ENCODE results near the gene PEBP1.
A peak's percentile ranks its signal among the peaks of the same experiment; 100 is the strongest.
"Not testable (repeated sequence)": the region's sequence is repeated elsewhere in the genome, so short reads cannot be mapped to it uniquely, and the experiment has no call there.

PEBP1 gene

DNA sequence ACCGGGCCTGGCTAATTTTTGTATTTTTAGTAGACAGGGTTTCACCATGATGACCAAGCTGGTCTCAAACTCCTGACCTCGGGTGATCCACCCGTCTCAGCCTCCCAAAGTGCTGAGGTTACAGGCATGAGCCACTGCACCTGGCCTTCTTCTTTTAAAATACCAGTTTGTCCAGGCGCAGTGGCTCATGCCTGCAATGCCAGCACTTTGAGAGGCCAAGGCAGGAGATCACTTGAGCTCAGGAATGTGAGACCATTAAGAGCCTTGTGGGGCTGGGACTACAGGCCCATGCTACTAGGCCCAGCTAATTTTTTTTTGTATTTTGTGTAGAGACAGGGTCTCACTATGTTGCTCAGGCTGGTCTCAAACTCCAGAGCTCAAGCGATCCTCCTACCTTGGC is 8.1 kb upstream of the PEBP1 start:
- DNase-seq (ENCODE audit: low read depth), result no peak
- no peak overlapping the region for H3K4me3 ChIP-seq (replicated peaks; ENCODE audit: low read depth, low read length)
- TF ChIP-seq, protein P1, sequence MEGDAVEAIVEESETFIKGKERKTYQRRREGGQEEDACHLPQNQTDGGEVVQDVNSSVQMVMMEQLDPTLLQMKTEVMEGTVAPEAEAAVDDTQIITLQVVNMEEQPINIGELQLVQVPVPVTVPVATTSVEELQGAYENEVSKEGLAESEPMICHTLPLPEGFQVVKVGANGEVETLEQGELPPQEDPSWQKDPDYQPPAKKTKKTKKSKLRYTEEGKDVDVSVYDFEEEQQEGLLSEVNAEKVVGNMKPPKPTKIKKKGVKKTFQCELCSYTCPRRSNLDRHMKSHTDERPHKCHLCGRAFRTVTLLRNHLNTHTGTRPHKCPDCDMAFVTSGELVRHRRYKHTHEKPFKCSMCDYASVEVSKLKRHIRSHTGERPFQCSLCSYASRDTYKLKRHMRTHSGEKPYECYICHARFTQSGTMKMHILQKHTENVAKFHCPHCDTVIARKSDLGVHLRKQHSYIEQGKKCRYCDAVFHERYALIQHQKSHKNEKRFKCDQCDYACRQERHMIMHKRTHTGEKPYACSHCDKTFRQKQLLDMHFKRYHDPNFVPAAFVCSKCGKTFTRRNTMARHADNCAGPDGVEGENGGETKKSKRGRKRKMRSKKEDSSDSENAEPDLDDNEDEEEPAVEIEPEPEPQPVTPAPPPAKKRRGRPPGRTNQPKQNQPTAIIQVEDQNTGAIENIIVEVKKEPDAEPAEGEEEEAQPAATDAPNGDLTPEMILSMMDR (IDR thresholded peaks at IDR 0.05; ENCODE audit: low read length, missing control alignments), result no peak

DNA sequence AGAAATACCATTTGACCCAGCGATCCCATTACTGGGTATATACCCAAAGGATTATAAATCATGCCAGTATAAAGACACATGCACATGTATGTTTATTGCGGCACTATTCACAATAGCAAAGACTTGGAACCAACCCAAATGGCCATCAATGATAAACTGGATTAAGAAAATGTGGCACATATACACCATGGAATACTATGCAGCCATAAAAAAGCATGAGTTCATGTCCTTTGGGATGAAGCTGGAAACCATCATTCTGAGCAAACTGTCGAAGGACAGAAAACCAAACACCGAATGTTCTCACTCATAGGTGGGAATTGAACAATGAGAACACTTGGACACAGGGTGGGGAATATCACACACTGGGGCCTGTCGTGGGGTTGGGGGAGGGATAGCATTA is 6.5 kb upstream of the PEBP1 start:
- not testable (repeated sequence) for DNase-seq (ENCODE audit: low read depth); H3K4me3 ChIP-seq (replicated peaks; ENCODE audit: low read depth, low read length)

DNA sequence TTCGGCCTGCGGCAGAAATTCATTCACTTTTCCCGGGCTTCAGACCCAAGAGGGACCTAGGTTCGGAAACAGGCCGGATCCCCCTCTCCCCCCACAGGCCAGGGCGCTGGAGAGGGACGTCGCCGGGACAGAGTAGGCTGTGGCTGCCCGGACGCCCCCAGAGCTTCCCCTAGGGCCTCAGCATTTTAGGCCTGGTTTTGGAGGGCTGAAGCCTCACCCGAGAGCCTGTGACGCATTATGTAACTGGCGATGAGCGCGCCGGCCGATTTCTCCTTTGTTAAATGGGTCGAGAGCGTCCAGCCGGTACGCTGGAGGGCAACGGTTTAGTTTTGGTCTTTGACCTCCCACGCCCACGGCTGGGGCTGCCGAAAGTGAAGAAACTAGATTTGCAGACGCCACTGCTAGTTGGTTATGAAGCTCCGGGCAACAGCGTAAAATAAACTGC is 657 bp downstream of the PEBP1 start:
- TF ChIP-seq, protein P1 (IDR thresholded peaks at IDR 0.05; ENCODE audit: low read length, missing control alignments), result no peak
- DNase-seq (ENCODE audit: low read depth), result peak; percentile 44
- H3K4me3 ChIP-seq (replicated peaks; ENCODE audit: low read depth, low read length), result peak overlapping the region; percentile 82

- DNase-seq (ENCODE audit: low read depth), result no peak
- peak overlapping the region; percentile 82 for H3K4me3 ChIP-seq (replicated peaks; ENCODE audit: low read depth, low read length)
- TF ChIP-seq, protein P1 (IDR thresholded peaks at IDR 0.05; ENCODE audit: low read length, missing control alignments), result no peak
These were observed 1.3 kb downstream of the PEBP1 start for GRCh38 chr12:118137148-118137678.

DNA sequence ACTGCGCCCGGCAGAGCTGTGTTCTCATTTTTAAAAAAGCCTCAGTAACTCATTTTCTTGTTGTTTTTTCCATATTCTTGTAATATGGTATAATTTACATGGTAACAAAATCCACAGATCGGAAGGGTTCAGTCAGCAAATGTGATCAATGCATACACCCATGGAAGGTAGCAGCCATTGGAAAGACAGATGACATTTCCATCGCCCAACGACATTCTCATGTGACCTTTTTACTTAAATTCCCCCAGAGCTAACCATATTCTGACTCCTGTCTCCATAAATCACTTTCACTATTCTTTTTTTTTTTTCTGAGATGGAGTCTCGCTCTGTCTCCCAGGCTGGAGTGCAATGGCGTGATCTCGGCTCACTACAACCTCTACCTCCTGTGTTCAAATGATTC is 4.9 kb downstream of the PEBP1 start:
- DNase-seq (ENCODE audit: low read depth), result no peak
- TF ChIP-seq, protein P1 (IDR thresholded peaks at IDR 0.05; ENCODE audit: low read length, missing control alignments), result no peak
- H3K4me3 ChIP-seq (replicated peaks; ENCODE audit: low read depth, low read length), result no peak overlapping the region

GRCh38 chr12:118144499-118144898 is 8.6 kb downstream of the PEBP1 start:
- DNase-seq (ENCODE audit: low read depth), result no peak
- H3K4me3 ChIP-seq (replicated peaks; ENCODE audit: low read depth, low read length), result no peak overlapping the region
- TF ChIP-seq, protein P1 (IDR thresholded peaks at IDR 0.05; ENCODE audit: low read length, missing control alignments), result no peak

DNA sequence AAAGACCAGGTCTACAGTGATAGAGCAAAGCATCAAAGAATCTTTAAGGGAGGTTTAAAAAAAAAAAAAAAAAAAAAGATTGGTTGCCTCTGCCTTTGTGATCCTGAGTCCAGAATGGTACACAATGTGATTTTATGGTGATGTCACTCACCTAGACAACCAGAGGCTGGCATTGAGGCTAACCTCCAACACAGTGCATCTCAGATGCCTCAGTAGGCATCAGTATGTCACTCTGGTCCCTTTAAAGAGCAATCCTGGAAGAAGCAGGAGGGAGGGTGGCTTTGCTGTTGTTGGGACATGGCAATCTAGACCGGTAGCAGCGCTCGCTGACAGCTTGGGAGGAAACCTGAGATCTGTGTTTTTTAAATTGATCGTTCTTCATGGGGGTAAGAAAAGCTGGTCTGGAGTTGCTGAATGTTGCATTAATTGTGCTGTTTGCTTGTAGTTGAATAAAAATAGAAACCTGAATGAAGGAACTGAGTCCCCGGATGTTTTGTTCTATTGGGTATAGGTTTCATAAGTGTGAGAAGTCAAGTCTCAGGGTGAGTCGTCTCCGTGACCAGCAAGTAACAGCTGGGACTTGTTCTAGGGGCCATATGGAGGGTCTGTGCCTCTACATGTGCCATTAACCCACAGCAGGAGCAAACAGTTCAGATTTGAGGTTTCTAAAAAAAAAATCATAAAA is 9.3 kb downstream of the PEBP1 start:
- no peak overlapping the region for H3K4me3 ChIP-seq (replicated peaks; ENCODE audit: low read depth, low read length)
- no peak for DNase-seq (ENCODE audit: low read depth)
- TF ChIP-seq, protein P1 (IDR thresholded peaks at IDR 0.05; ENCODE audit: low read length, missing control alignments), result no peak

Measured in fibroblast of pulmonary artery (primary cell).